Measurements from ENCODE around the gene CYP1B1.
"Not testable (repeated sequence)": the region's sequence is repeated elsewhere in the genome, so short reads cannot be mapped to it uniquely, and the experiment has no call there.

Gene CYP1B1

GRCh38 chr2:38116762-38117161 lies 40.8 kb upstream of the CYP1B1 start:
- no peak for DNase-seq (ENCODE audit: low read depth)
- TF ChIP-seq CTCF (conservative IDR thresholded peaks at IDR 0.05; ENCODE audit: low read depth, low read length): no peak
- H3K4me3 ChIP-seq (ENCODE audit: low read length): no peak overlapping the region

- H3K4me3 ChIP-seq (ENCODE audit: low read length): no peak overlapping the region
- DNase-seq (ENCODE audit: low read depth): no peak
- TF ChIP-seq CTCF (conservative IDR thresholded peaks at IDR 0.05; ENCODE audit: low read depth, low read length): peak; percentile 100
Measured at GRCh38 chr2:38115216-38116032, 39.5 kb upstream of the CYP1B1 start.

- TF ChIP-seq CTCF (conservative IDR thresholded peaks at IDR 0.05; ENCODE audit: low read depth, low read length): no peak
- no peak overlapping the region for H3K4me3 ChIP-seq (ENCODE audit: low read length)
- peak; percentile 94 for DNase-seq (ENCODE audit: low read depth)
Measured at GRCh38 chr2:38113981-38114708, 38.2 kb upstream of the CYP1B1 start.

GRCh38 chr2:38113051-38113450 lies 37.1 kb upstream of the CYP1B1 start:
- TF ChIP-seq CTCF (conservative IDR thresholded peaks at IDR 0.05; ENCODE audit: low read depth, low read length): no peak
- DNase-seq (ENCODE audit: low read depth): no peak

GRCh38 chr2:38111350-38111749 lies 35.4 kb upstream of the CYP1B1 start:
- H3K4me3 ChIP-seq (ENCODE audit: low read length); DNase-seq (ENCODE audit: low read depth): not testable (repeated sequence)

More at GRCh38 chr2:38113051-38113450, 37.1 kb upstream of the CYP1B1 start:
- no peak overlapping the region for H3K4me3 ChIP-seq (ENCODE audit: low read length)

GRCh38 chr2:38109732-38110181 lies 33.8 kb upstream of the CYP1B1 start:
- TF ChIP-seq CTCF (conservative IDR thresholded peaks at IDR 0.05; ENCODE audit: low read depth, low read length): no peak
- no peak overlapping the region for H3K4me3 ChIP-seq (ENCODE audit: low read length)
- DNase-seq (ENCODE audit: low read depth): no peak

GRCh38 chr2:38108907-38109731 lies 33.2 kb upstream of the CYP1B1 start:
- no peak for TF ChIP-seq CTCF (conservative IDR thresholded peaks at IDR 0.05; ENCODE audit: low read depth, low read length)
- DNase-seq (ENCODE audit: low read depth): no peak
- H3K4me3 ChIP-seq (ENCODE audit: low read length): no peak overlapping the region

All from retinal pigment epithelial cell (primary cell).